Memory B cell (primary cell): Measurements from ENCODE around the gene SLC66A1.
"Not testable (repeated sequence)": the region's sequence is repeated elsewhere in the genome, so short reads cannot be mapped to it uniquely, and the experiment has no call there.

ENCODE experiments used
- ATAC-seq: fragments of 150-1000 bp; cut with Tn5 transposase; 2 replicates; pipeline ENCODE4 v1.10.0; 2021; ENCODE audit warnings: low read depth, mild to moderate bottlenecking, moderate library complexity
- DNase-seq, 2 donors: peaks; one replicate each; pipeline ENCODE4 v3.0.0; 2022; ENCODE audit warnings: low spot score in 2 of 2
- H3K27ac Mint-ChIP-seq: one replicate; pipeline ENCODE4 v1.8.0; 2022; ENCODE audit warnings: mild to moderate bottlenecking, moderate library complexity, mixed read lengths
- H3K27me3 Mint-ChIP-seq: one replicate; pipeline ENCODE4 v1.8.0; 2022; ENCODE audit warnings: mixed read lengths
- H3K36me3 Mint-ChIP-seq: one replicate; pipeline ENCODE4 v1.8.0; 2022; ENCODE audit warnings: mild to moderate bottlenecking, mixed read lengths
- H3K4me1 Mint-ChIP-seq: one replicate; pipeline ENCODE4 v1.8.0; 2022; ENCODE audit warnings: mixed read lengths
- H3K4me3 Mint-ChIP-seq: one replicate; pipeline ENCODE4 v1.8.0; 2022; ENCODE audit warnings: mild to moderate bottlenecking, moderate library complexity, mixed read lengths
- H3K9me3 Mint-ChIP-seq: one replicate; pipeline ENCODE4 v1.8.0; 2022; ENCODE audit warnings: mixed read lengths

The SLC66A1 gene

GRCh38 chr1:19311931-19312781, at the start of gene SLC66A1, which contains the start of gene AKR7A2:
Gene SLC66A1 (plus strand): TSS chr1:19312326. CDS start chr1:19317678, 5,352 bp downstream.
Gene AKR7A2 (minus strand): TSS chr1:19312144. CDS start chr1:19312124, 20 bp downstream.
- DNase-seq (peak; percentile 88 to 91), ATAC-seq (peak; percentile 79)
- Mint-ChIP-seq H3K27me3 (no peaks in the 10 kb centered on the region), H3K36me3 (peaks cover 7% of the 10 kb centered on the region), H3K4me3 (peak within 1 kb of the TSS; percentile 88), H3K9me3 (no peaks in the 10 kb centered on the region), H3K27ac (peak within 1 kb of the TSS; percentile 55), H3K4me1 (peaks cover 37% of the 10 kb centered on the region)

GRCh38 chr1:19262744-19263143, 49.4 kb upstream of the SLC66A1 start:
- Mint-ChIP-seq H3K4me1 (no peaks in the 10 kb centered on the region), H3K4me3 (no peak overlapping the region), H3K27me3 (no peaks in the 10 kb centered on the region), H3K9me3 (peaks cover 1% of the 10 kb centered on the region), H3K27ac (no peak overlapping the region), H3K36me3 (peaks cover 5% of the 10 kb centered on the region)
- no peak for DNase-seq
- ATAC-seq: no peak

GRCh38 chr1:19268445-19268844, 43.7 kb upstream of the SLC66A1 start:
- H3K27ac Mint-ChIP-seq: no peak overlapping the region
- H3K4me1 Mint-ChIP-seq: no peaks in the 10 kb centered on the region

GRCh38 chr1:19269427-19270342, 42.4 kb upstream of the SLC66A1 start:
- H3K9me3 Mint-ChIP-seq, H3K4me1 Mint-ChIP-seq, H3K27me3 Mint-ChIP-seq, H3K27ac Mint-ChIP-seq, H3K4me3 Mint-ChIP-seq, DNase-seq, ATAC-seq: not testable (repeated sequence)
- H3K36me3 Mint-ChIP-seq: peaks cover 13% of the 10 kb centered on the region

More at GRCh38 chr1:19268445-19268844, 43.7 kb upstream of the SLC66A1 start:
- peaks cover 9% of the 10 kb centered on the region for H3K36me3 Mint-ChIP-seq
- ATAC-seq (no peak), DNase-seq (no peak)
- H3K27me3 Mint-ChIP-seq: peaks cover 6% of the 10 kb centered on the region
- peaks cover 2% of the 10 kb centered on the region for H3K9me3 Mint-ChIP-seq
- no peak overlapping the region for H3K4me3 Mint-ChIP-seq

- H3K27me3 Mint-ChIP-seq, ATAC-seq, H3K27ac Mint-ChIP-seq, DNase-seq, H3K4me1 Mint-ChIP-seq, H3K9me3 Mint-ChIP-seq, H3K4me3 Mint-ChIP-seq: not testable (repeated sequence)
- peaks cover 13% of the 10 kb centered on the region for H3K36me3 Mint-ChIP-seq
Observed at GRCh38 chr1:19270343-19270730, 41.8 kb upstream of the SLC66A1 start.

- H3K27me3 Mint-ChIP-seq: peaks cover 9% of the 10 kb centered on the region
- no peak for ATAC-seq
- no peak overlapping the region for H3K27ac Mint-ChIP-seq
- peaks cover 11% of the 10 kb centered on the region for H3K36me3 Mint-ChIP-seq
- H3K4me3 Mint-ChIP-seq: no peak overlapping the region
- no peaks in the 10 kb centered on the region for H3K4me1 Mint-ChIP-seq
- no peak for DNase-seq
- H3K9me3 Mint-ChIP-seq: peaks cover 6% of the 10 kb centered on the region
Observed at GRCh38 chr1:19272064-19272463, 40.1 kb upstream of the SLC66A1 start.

GRCh38 chr1:19273106-19273843, 38.9 kb upstream of the SLC66A1 start:
- H3K27ac Mint-ChIP-seq: no peak overlapping the region
- ATAC-seq (no peak), DNase-seq (no peak)
- H3K36me3 Mint-ChIP-seq: peaks cover 11% of the 10 kb centered on the region
- H3K27me3 Mint-ChIP-seq: peaks cover 9% of the 10 kb centered on the region
- H3K9me3 Mint-ChIP-seq: peaks cover 7% of the 10 kb centered on the region
- no peaks in the 10 kb centered on the region for H3K4me1 Mint-ChIP-seq
- no peak overlapping the region for H3K4me3 Mint-ChIP-seq

- not testable (repeated sequence) for DNase-seq, ATAC-seq, H3K4me3 Mint-ChIP-seq, H3K27me3 Mint-ChIP-seq, H3K9me3 Mint-ChIP-seq, H3K27ac Mint-ChIP-seq, H3K4me1 Mint-ChIP-seq
- H3K36me3 Mint-ChIP-seq: peaks cover 11% of the 10 kb centered on the region
Observed at GRCh38 chr1:19273844-19274531, 38.1 kb upstream of the SLC66A1 start.

GRCh38 chr1:19274636-19275035, 37.5 kb upstream of the SLC66A1 start:
- peaks cover 11% of the 10 kb centered on the region for H3K36me3 Mint-ChIP-seq
- H3K9me3 Mint-ChIP-seq: peaks cover 7% of the 10 kb centered on the region
- ATAC-seq: no peak
- H3K27ac Mint-ChIP-seq: no peak overlapping the region
- DNase-seq: no peak
- no peak overlapping the region for H3K4me3 Mint-ChIP-seq
- peaks cover 9% of the 10 kb centered on the region for H3K27me3 Mint-ChIP-seq
- H3K4me1 Mint-ChIP-seq: no peaks in the 10 kb centered on the region

GRCh38 chr1:19283891-19284290, 28.2 kb upstream of the SLC66A1 start:
- Mint-ChIP-seq H3K27me3 (peaks cover 3% of the 10 kb centered on the region), H3K9me3 (no peaks in the 10 kb centered on the region), H3K4me1 (peaks cover 3% of the 10 kb centered on the region), H3K27ac (no peak overlapping the region), H3K4me3 (no peak overlapping the region), H3K36me3 (peaks cover 6% of the 10 kb centered on the region)
- DNase-seq (no peak), ATAC-seq (no peak)

GRCh38 chr1:19284881-19285280, 27.2 kb upstream of the SLC66A1 start:
- H3K4me3 Mint-ChIP-seq: no peak overlapping the region
- no peak for ATAC-seq
- no peak overlapping the region for H3K27ac Mint-ChIP-seq
- H3K27me3 Mint-ChIP-seq: peaks cover 5% of the 10 kb centered on the region
- no peak for DNase-seq
- H3K36me3 Mint-ChIP-seq: peaks cover 7% of the 10 kb centered on the region
- H3K4me1 Mint-ChIP-seq: peaks cover 6% of the 10 kb centered on the region
- no peaks in the 10 kb centered on the region for H3K9me3 Mint-ChIP-seq

- not testable (repeated sequence) for H3K4me3 Mint-ChIP-seq, H3K9me3 Mint-ChIP-seq, H3K27ac Mint-ChIP-seq, H3K27me3 Mint-ChIP-seq, H3K36me3 Mint-ChIP-seq, H3K4me1 Mint-ChIP-seq, ATAC-seq, DNase-seq
Observed at GRCh38 chr1:19285366-19285765, 26.8 kb upstream of the SLC66A1 start.

- not testable (repeated sequence) for H3K4me3 Mint-ChIP-seq, H3K4me1 Mint-ChIP-seq, ATAC-seq, H3K9me3 Mint-ChIP-seq, H3K36me3 Mint-ChIP-seq, H3K27me3 Mint-ChIP-seq, H3K27ac Mint-ChIP-seq, DNase-seq
Observed at GRCh38 chr1:19285807-19286206, 26.3 kb upstream of the SLC66A1 start.
